ENCODE results near the gene MAN1C1.

Gene MAN1C1

DNA sequence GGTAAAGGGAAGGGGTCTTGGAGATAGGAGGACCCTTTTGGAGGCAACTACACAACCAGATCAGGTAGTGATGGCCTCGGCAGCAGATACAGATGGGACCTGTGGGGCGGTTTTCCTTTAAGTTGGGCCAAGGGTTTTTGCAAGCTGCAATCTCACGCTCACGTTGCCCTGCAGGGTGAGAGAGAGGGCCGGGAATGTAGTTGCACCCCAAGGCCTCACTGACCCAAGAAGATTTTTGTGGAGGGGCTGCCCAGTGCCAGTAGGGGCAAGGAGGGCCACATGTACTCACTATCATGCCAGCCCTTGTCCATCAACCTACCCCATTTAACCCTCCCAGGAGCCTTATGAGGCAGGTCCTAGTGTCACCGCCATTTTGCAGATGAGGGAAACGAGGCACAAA is 125.7 kb downstream of the MAN1C1 start:
- no peak for DNase-seq (ENCODE audit: low spot score)

DNA sequence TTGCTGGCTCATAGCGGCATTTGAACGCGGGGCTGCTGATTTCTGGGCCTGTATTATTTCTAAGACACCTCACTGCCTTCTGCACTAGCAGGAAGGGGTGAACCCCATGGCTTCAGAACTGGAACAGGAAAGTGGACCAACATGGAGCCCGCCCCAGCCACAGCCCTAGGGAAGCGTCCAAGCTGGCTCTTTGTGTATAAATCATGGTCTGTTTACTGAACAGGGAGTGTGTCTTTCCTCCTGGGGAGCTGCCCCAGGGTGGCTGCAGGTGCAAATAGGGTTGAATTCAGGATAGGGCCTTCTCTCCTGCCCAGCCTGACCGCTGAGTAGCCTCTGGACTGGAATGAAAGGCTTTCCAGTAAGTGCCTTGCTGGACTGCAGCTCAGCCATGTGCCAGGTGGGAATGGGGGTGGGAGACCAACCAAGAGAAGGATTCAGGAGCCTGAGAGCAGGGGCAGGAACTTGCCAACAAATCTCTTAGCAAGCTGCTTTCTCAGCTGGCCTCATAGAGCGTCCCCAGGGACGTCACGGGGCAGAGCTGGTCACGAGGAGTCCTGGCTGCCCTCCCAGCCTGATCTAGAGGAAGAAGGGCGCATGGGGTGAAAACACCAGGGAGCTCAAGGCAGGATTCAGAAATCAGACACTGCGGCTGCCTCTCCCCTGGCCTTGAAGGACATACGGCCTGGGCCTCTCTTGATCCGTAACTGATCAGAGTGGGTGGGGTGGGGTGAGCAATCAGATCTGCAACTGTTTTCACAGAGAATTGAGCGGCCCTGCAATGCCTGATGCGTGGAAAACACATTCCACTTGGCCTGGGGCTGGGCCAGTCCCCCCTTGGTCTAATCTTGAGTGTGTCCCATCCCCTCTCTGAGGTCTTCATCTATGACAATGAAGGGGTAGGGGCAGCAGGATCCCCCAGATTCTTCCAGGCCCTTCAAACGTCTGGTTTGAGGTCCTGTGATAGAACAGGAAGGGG is 126.9 kb downstream of the MAN1C1 start:
- DNase-seq (ENCODE audit: low spot score): peak; percentile 89

DNA sequence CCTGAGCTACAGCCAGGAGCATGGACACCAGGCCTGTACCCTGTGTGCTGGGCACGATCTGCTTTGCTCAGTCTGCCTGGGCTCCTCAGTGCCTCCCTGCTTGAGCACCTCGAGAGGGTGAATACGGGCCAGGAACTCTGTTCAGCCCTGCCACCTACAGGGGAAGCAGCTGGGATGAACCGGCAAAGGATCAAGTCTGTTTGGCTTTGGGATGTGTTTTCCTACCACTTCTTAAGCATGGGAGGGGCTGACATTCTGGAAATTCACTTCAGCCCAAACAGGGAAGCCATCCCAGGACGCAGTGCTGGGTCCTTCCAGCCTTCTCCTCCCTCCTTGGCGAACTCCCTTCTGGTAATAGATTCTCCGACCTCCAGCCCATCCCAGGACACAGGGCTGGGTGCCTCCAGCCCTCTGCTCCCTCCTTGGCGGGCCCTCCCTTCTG is 127.6 kb downstream of the MAN1C1 start:
- peak; percentile 86 for DNase-seq (ENCODE audit: low spot score)

DNA sequence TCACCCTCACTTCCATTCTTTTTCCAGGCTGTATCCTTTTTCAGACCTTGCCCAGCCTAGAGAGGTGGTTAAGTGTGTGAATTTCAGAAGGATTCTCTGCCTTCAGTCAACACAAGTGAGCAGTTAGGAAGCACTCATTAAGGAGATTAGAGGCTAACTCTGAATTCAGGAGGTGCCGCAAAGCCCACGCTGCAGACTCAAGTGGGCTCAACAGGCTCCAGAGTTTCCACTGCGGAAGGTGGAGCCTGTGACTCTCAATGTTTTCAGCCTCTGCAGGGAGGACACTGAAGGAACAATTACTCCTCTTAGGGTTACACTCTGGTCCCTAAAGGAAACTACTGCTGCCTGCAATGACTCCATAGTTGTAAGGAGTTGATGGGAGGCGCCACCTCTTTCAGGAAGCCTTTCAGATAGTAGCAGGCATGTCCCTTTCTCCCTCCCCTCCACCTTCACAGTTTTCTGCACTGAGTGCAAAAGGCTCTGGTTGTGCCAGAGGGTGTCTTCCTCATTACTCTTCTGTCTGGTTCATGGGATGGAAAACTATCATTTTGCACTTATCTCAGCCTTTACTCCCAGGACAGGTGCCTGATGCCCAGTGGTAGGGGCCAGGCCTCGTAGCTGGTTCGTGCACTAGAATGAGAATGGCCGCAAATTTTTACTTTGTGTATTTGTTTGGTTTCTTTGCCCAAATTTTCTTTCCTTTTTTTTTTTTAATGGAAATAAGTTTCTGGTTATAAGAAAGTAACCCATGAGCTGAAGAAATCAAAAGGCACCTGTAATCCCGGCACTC is 128.2 kb downstream of the MAN1C1 start:
- DNase-seq (ENCODE audit: low spot score): no peak

DNA sequence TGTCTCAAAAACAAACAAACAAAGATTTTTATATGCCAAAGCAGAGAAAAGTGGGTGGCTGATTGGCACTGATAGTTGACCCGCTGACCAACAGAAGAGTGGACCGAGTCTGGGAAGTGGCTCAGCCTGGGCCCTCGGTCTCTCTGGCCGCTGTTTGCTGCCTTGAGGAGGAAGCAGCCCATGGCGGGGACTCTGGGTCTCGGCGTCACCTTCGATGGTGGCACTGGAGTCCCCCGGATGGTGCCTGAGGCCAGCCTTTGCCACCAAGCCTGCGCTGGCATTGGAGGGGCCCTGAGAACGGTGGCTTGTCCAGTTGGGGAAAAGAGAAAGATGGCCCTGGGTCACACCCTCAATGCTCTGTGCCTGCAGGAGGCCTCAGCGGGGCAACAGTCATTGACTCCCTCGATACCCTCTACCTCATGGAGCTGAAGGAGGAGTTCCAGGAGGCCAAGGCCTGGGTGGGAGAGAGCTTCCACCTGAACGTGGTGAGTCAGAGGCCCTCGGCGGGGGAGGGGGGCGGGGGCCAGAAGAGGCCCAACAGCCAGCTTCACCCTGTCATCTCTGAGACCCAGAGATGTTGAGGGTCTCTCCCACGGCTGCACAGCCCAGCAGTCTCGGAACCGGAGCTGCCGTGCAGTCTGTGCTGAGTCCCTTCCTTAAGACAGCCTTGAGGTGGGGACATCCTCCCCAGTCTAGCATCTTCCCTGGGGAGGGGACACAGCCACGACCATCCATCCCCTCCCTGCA is 129.9 kb downstream of the MAN1C1 start:
- no peak for DNase-seq (ENCODE audit: low spot score)

DNA sequence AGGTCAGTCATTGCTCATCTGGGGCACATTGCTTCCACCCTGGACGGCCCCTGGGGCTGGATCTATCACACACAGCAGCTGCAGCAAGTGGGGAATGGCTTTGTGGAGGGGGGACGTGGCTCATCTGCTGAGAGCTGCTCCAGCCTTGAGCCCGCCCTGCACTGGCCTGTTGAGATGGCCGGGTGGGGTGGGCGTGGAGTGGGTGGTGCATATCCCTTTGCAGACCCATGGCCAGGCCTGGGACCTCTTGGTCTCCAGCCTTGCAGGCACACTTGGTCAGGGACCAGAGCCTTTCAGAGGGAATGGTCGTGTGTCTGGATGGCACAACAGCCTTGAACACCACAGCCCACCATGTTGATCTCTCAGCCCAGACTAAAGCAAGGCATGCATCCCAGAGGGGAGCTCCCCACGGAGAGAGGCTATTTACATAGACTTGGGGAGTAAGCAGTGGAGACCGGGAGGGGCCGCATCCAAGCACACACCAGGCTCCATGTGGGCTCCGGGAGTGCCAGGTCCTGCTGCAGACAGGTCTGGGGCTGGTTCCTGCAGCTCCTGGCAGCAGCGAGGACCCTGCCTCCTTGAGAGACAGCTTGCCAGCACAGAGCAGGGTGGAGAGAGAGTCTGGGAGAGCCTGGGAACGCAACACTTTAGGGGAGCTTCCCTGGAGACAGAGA is 130.6 kb downstream of the MAN1C1 start:
- no peak for DNase-seq (ENCODE audit: low spot score)

DNA sequence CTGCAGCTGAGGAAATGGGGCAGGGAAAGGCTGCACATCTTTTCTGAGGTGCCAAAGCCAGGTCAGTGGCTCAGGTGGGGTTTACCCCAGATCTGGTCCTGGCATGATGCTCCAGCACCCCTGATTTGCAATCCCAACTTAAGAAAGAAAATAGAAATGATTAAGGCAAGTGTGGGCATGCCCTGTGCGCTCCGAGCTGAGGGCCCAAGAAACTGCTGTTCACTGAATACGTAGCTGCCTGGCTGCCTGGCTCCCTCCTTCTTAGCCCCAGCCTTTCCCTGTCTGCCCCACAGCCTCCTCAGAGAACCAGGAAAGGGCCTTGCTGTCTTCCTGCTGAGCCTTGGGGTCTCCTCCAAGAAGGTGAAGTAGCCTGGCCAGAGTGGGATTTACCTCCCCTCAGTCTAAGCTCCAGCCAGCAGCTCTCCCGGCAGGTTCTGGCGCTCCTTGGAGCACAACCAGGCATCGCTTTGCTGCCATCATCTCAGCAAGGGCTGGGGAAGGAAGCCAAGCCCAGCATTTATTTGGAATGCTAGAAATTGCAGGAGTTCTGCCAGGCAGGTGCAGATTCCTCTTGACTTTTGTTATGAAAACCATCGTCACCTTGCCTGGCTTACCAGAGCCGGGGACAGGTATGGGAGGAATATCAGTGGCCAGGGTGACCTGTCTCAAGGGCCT is 132.1 kb downstream of the MAN1C1 start:
- DNase-seq (ENCODE audit: low spot score): no peak

- no peak for DNase-seq (ENCODE audit: low spot score)
These were observed 134.5 kb downstream of the MAN1C1 start for GRCh38 chr1:25750923-25751605.

GRCh38 chr1:25754470-25755181 is 138.0 kb downstream of the MAN1C1 start:
- no peak for DNase-seq (ENCODE audit: low spot score)

GRCh38 chr1:25755475-25756125 is 139.0 kb downstream of the MAN1C1 start:
- DNase-seq (ENCODE audit: low spot score): no peak

GRCh38 chr1:25756215-25756614 is 139.6 kb downstream of the MAN1C1 start:
- DNase-seq (ENCODE audit: low spot score): no peak

- DNase-seq (ENCODE audit: low spot score): no peak
These were observed 140.7 kb downstream of the MAN1C1 start for GRCh38 chr1:25757151-25757845.

GRCh38 chr1:25757846-25758185 is 141.2 kb downstream of the MAN1C1 start:
- no peak for DNase-seq (ENCODE audit: low spot score)

DNA sequence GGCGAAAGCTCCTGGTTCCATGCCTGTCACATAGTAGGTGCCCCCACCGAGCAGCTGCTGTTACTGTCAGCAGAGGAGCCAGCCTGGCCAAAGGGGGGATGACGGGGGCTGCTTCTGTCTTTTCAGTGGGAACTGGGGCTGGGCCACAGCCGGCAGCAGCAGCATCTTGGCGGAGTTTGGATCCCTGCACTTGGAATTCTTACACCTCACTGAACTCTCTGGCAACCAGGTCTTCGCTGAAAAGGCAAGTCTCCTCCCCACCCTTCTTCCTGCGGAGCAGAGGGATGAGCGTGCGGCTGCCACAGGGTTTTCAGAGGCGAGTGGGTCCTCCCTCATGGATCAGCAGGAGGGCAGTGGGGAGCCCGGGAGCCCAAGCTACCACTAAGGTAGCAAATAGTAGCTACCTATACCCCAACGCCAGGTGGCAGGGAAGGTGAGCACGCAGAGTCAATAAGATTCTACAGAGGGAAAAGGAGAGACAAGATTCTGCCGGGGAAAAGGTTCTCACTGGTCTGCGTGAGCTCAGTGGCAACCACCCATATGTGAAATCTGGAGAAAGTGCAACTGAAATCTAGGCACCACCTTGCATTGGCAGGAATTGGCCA is 142.0 kb downstream of the MAN1C1 start:
- DNase-seq (ENCODE audit: low spot score): no peak

- DNase-seq (ENCODE audit: low spot score): no peak
These were observed 143.6 kb downstream of the MAN1C1 start for GRCh38 chr1:25760122-25760719.

DNA sequence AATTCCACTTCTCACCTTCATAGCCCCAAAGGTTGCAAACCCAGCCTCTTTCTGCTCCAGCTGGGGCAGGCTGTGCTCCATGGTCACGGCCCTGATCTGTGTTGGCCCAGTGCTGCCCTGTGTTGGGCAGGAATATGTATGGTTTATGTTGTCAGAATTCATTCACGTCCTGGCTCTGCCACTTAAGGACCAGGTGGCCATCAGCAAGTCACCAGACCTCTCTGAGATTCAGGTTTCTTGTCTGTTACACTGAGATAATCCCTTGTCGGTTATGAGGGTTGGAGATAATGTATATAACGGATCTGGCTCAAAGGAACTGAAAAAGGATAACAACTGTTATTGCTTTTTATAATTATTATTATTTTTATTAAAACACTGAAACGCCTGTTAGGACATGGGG is 144.3 kb downstream of the MAN1C1 start:
- no peak for DNase-seq (ENCODE audit: low spot score)

GRCh38 chr1:25763493-25763892 is 146.9 kb downstream of the MAN1C1 start:
- DNase-seq (ENCODE audit: low spot score): no peak
